K562 (cell line): Measurements from ENCODE around the gene MPZL1. TPM values are rescaled to one million over a fixed set of nuclear protein-coding genes. Genes with fewer than 3 reads are reported as not detected.

ENCODE experiments used
- DMBX1 ChIP-seq: fragments of 250-450 bp; sonication (Bioruptor Pico); IDR thresholded peaks from 2 replicates; pipeline ENCODE4 v1.8.0; 2022; ENCODE audit warnings: inconsistent platforms, mild to moderate bottlenecking, moderate library complexity, borderline replicate concordance
- E2F3 ChIP-seq: fragments of 250-450 bp; sonication (Bioruptor Pico); IDR thresholded peaks from 2 replicates; pipeline ENCODE4 v1.4.0; 2020; ENCODE audit warnings: mild to moderate bottlenecking
- ETS2 ChIP-seq: IDR thresholded peaks from 2 replicates; pipeline ENCODE4 v1.6.1; 2016; ENCODE audit warnings: borderline replicate concordance, missing genetic modification characterization, mild to moderate bottlenecking, moderate library complexity, missing compliant biosample characterization; ENCODE audit not compliant: poor library complexity, severe bottlenecking
- ILF3 ChIP-seq: fragments of 450-650 bp; IDR thresholded peaks from 2 replicates; pipeline ENCODE4 v1.6.1; 2018; ENCODE audit warnings: antibody characterized with exemption, mild to moderate bottlenecking, moderate library complexity, borderline replicate concordance
- MYC ChIP-seq, 2 experiments: fragments of 250-450 bp in 1 of 2; sonication (Bioruptor Pico) in 1 of 2; IDR thresholded peaks; 2 replicates each; pipeline versions ENCODE4 v1.5.1 to v1.6.1; 2012 to 2021; ENCODE audit warnings: low read depth in 2 of 2, borderline replicate concordance in 1 of 2, improper control_type of control experiment in 1 of 2, low read length in 1 of 2, mild to moderate bottlenecking in 1 of 2, moderate library complexity in 1 of 2
- RBFOX2 ChIP-seq: fragments of 200-400 bp; formaldehyde crosslinking; IDR thresholded peaks from 2 replicates; pipeline ENCODE4 v1.6.1; 2017; ENCODE audit warnings: low read depth, mild to moderate bottlenecking, low read length, moderate library complexity
- SMAD4 ChIP-seq: fragments of 250-450 bp; sonication (Bioruptor Pico); conservative IDR thresholded peaks from 2 replicates; pipeline ENCODE4 v1.8.0; 2021; ENCODE audit warnings: inconsistent platforms, mild to moderate bottlenecking, moderate library complexity
- SRF ChIP-seq, 2 experiments: fragments of 250-450, 450-650 bp in 1 of 2; sonication (Bioruptor Pico) in 1 of 2; sonication (generic) in 1 of 2; formaldehyde crosslinking; IDR thresholded peaks; 2 replicates each; pipeline versions ENCODE4 v1.5.0 to v1.5.1; 2020 to 2022; ENCODE audit warnings: mild to moderate bottlenecking in 1 of 2, missing genetic modification reagents in 1 of 2
- SRSF9 ChIP-seq: fragments of 200-400 bp; formaldehyde crosslinking; IDR thresholded peaks from 2 replicates; pipeline ENCODE4 v1.6.1; 2017; ENCODE audit warnings: low read depth, low read length, borderline replicate concordance
- TEAD1 ChIP-seq, 2 experiments: fragments of 450-650 bp in 1 of 2; sonication (generic) in 1 of 2; formaldehyde crosslinking; IDR thresholded peaks; 2 replicates each; pipeline versions ENCODE4 v1.4.0 to v1.8.0; 2020 to 2022; ENCODE audit warnings: mild to moderate bottlenecking in 2 of 2, missing genetic modification reagents in 1 of 2
- ZNF184 ChIP-seq: sonication (generic); formaldehyde crosslinking; IDR thresholded peaks from 2 replicates; pipeline ENCODE4 v1.5.0; 2020; ENCODE audit warnings: missing genetic modification reagents
- ZNF444 ChIP-seq: fragments of 250-450 bp; sonication (Bioruptor Pico); IDR thresholded peaks from 2 replicates; pipeline ENCODE4 v1.4.0; 2020; ENCODE audit warnings: mild to moderate bottlenecking, moderate library complexity
- ZNF589 ChIP-seq: fragments of 200-800 bp; sonication (Bioruptor generic); IDR thresholded peaks from 2 replicates; pipeline ENCODE4 v1.6.1; 2016; ENCODE audit warnings: low read depth, missing genetic modification characterization, missing compliant biosample characterization
- polyA plus RNA-seq, 8 experiments: library from polyadenylated mRNA; depleted of rRNA in 4 of 8; stranded (reverse) in 5 of 8; unstranded in 3 of 8; fragments of >200 nt; fragmentation: Nextera tagmentation in 2 of 8; fragmentation: Illumina TruSeq in 1 of 8; extraction: Ambion mirVana in 2 of 8; extraction: Trizol in 1 of 8; gene quantifications; 2 replicates each; pipeline versions ENCODE4 v1.2.1 to v1.2.3, GENCODE V29; 2011 to 2014; ENCODE audit warnings: inconsistent platforms in 1 of 8, missing spikeins in 1 of 8
- total RNA-seq, 7 experiments: library from RNA; depleted of rRNA in 6 of 7; stranded (reverse); fragments of >200 nt in 6 of 7; fragmentation: Illumina TruSeq in 2 of 7; extraction: Trizol in 2 of 7; gene quantifications; 2 replicates each; pipeline versions ENCODE4 v1.2.1 to v1.2.3, GENCODE V29; 2011 to 2021; ENCODE audit warnings: low replicate concordance in 1 of 7
- TF ChIP-seq, protein P1 (sequence below): IDR thresholded peaks from 3 replicates; pipeline ENCODE4 v1.6.1; 2011; ENCODE audit warnings: borderline replicate concordance, mild to moderate bottlenecking; ENCODE audit not compliant: insufficient read length, insufficient read depth
- TF ChIP-seq, protein P2 (sequence below): fragments of 250-450 bp; sonication (Bioruptor Pico); IDR thresholded peaks from 2 replicates; pipeline ENCODE4 v1.5.0; 2020; ENCODE audit warnings: mild to moderate bottlenecking
- TF ChIP-seq, protein P3 (sequence below): fragments of 450-650 bp; IDR thresholded peaks from one replicate; pipeline ENCODE4 v1.6.1; 2018; ENCODE audit warnings: mild to moderate bottlenecking, moderate library complexity; ENCODE audit not compliant: partially characterized antibody
- TF ChIP-seq, protein P4 (sequence below): sonication (generic); formaldehyde crosslinking; IDR thresholded peaks from 2 replicates; pipeline ENCODE4 v1.5.0; 2020; ENCODE audit warnings: missing genetic modification reagents
- TF ChIP-seq, protein P5 (sequence below), 3 experiments: IDR thresholded peaks in 2 of 3; conservative IDR thresholded peaks in 1 of 3; 2 replicates each; pipeline ENCODE4 v1.5.1; 2011 to 2012; ENCODE audit warnings: low read length in 3 of 3, mild to moderate bottlenecking in 3 of 3, control low read depth in 2 of 3, improper control_type of control experiment in 1 of 3, inconsistent platforms in 1 of 3, low read depth in 1 of 3, mixed read lengths in 1 of 3, moderate library complexity in 1 of 3; ENCODE audit not compliant: insufficient read depth in 2 of 3
- TF ChIP-seq, protein P6 (sequence below): sonication (generic); formaldehyde crosslinking; IDR thresholded peaks from 2 replicates; pipeline ENCODE4 v1.8.0; 2022; ENCODE audit warnings: missing genetic modification reagents, mild to moderate bottlenecking, moderate library complexity, borderline replicate concordance

MPZL1 gene
- total and polyA plus RNA-seq, 9 of the 15 experiments (the other 6 are each of a cell fraction or from before 2014, with no cell fraction given): 14.5 to 153 (median 66.5) TPM

DNA sequence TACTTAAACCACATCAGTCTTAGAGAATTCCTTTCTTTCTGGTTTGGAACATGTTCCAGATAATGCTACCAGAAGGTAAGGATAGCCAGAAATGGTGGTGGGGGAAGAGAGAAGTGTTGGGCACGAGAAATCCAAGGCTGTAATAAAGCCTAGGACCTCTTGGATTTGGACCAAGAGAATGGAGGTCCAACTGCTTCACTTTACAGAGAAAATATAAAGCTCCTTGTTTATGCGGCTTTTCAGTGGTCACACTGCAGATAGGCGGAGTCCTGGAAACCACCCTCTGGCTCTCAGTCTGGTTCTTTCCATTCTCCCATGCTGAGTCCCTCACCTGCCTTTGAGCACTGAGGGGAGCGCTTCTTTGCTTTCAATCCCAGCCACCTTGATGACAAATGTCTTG lies 104.3 kb downstream of the MPZL1 start (continued):
- peak; percentile 89; the same call in 1 of the 2 replicates for TF ChIP-seq DMBX1 (CRISPR knock-in tag)
- no peak for TF ChIP-seq ZNF184 (CRISPR knock-in tag)
- TF ChIP-seq ZNF444 (CRISPR knock-in tag): no peak
- TF ChIP-seq, protein P1, sequence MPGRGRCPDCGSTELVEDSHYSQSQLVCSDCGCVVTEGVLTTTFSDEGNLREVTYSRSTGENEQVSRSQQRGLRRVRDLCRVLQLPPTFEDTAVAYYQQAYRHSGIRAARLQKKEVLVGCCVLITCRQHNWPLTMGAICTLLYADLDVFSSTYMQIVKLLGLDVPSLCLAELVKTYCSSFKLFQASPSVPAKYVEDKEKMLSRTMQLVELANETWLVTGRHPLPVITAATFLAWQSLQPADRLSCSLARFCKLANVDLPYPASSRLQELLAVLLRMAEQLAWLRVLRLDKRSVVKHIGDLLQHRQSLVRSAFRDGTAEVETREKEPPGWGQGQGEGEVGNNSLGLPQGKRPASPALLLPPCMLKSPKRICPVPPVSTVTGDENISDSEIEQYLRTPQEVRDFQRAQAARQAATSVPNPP: no peak
- TF ChIP-seq SMAD4 (CRISPR knock-in tag): no peak; the same call in 1 of the 2 replicates
- TF ChIP-seq SRF (CRISPR knock-in tag; IDR thresholded peaks at IDR 0.05): no peak
- TF ChIP-seq, protein P2, sequence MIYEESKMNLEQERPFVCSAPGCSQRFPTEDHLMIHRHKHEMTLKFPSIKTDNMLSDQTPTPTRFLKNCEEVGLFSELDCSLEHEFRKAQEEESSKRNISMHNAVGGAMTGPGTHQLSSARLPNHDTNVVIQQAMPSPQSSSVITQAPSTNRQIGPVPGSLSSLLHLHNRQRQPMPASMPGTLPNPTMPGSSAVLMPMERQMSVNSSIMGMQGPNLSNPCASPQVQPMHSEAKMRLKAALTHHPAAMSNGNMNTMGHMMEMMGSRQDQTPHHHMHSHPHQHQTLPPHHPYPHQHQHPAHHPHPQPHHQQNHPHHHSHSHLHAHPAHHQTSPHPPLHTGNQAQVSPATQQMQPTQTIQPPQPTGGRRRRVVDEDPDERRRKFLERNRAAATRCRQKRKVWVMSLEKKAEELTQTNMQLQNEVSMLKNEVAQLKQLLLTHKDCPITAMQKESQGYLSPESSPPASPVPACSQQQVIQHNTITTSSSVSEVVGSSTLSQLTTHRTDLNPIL (CRISPR knock-in tag): no peak
- TF ChIP-seq, protein P3, sequence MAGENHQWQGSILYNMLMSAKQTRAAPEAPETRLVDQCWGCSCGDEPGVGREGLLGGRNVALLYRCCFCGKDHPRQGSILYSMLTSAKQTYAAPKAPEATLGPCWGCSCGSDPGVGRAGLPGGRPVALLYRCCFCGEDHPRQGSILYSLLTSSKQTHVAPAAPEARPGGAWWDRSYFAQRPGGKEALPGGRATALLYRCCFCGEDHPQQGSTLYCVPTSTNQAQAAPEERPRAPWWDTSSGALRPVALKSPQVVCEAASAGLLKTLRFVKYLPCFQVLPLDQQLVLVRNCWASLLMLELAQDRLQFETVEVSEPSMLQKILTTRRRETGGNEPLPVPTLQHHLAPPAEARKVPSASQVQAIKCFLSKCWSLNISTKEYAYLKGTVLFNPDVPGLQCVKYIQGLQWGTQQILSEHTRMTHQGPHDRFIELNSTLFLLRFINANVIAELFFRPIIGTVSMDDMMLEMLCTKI: no peak
- peak; percentile 44; the same call in 1 of the 2 replicates for TF ChIP-seq ZNF589 (CRISPR knock-in tag)
- no peak for TF ChIP-seq ILF3
- no peak for TF ChIP-seq E2F3 (CRISPR knock-in tag)
- TF ChIP-seq, protein P4, sequence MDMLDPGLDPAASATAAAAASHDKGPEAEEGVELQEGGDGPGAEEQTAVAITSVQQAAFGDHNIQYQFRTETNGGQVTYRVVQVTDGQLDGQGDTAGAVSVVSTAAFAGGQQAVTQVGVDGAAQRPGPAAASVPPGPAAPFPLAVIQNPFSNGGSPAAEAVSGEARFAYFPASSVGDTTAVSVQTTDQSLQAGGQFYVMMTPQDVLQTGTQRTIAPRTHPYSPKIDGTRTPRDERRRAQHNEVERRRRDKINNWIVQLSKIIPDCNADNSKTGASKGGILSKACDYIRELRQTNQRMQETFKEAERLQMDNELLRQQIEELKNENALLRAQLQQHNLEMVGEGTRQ (CRISPR knock-in tag): no peak
- peak; percentile 48 for TF ChIP-seq RBFOX2
- no peak for TF ChIP-seq SRSF9
- no peak for TF ChIP-seq MYC (IDR thresholded peaks at IDR 0.05; ENCODE audit: low read depth, low read length)
- peak; percentile 57; the same call in 1 of the 2 replicates for TF ChIP-seq MYC (CRISPR knock-in tag; IDR thresholded peaks at IDR 0.05; ENCODE audit: borderline replicate concordance, low read depth)
- TF ChIP-seq TEAD1 (CRISPR knock-in tag; IDR thresholded peaks at IDR 0.05): 0 out of 4 replicates have a peak, but pooled peaks of 1 of the 2 experiments have one; percentile 42
- TF ChIP-seq, protein P5, sequence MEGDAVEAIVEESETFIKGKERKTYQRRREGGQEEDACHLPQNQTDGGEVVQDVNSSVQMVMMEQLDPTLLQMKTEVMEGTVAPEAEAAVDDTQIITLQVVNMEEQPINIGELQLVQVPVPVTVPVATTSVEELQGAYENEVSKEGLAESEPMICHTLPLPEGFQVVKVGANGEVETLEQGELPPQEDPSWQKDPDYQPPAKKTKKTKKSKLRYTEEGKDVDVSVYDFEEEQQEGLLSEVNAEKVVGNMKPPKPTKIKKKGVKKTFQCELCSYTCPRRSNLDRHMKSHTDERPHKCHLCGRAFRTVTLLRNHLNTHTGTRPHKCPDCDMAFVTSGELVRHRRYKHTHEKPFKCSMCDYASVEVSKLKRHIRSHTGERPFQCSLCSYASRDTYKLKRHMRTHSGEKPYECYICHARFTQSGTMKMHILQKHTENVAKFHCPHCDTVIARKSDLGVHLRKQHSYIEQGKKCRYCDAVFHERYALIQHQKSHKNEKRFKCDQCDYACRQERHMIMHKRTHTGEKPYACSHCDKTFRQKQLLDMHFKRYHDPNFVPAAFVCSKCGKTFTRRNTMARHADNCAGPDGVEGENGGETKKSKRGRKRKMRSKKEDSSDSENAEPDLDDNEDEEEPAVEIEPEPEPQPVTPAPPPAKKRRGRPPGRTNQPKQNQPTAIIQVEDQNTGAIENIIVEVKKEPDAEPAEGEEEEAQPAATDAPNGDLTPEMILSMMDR (IDR thresholded peaks at IDR 0.05 in 2 of 3, conservative IDR thresholded peaks at IDR 0.05 in 1 of 3; ENCODE audit: insufficient read depth in 2 of 3, low read depth in 1 of 3, low read length in 3 of 3): no peak
- TF ChIP-seq, protein P6, sequence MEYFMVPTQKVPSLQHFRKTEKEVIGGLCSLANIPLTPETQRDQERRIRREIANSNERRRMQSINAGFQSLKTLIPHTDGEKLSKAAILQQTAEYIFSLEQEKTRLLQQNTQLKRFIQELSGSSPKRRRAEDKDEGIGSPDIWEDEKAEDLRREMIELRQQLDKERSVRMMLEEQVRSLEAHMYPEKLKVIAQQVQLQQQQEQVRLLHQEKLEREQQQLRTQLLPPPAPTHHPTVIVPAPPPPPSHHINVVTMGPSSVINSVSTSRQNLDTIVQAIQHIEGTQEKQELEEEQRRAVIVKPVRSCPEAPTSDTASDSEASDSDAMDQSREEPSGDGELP: no peak
- no peak for TF ChIP-seq ETS2
